RWPE1 (cell line): Measurements from ENCODE around the gene C5.
A peak's percentile ranks its signal among the peaks of the same experiment; 100 is the strongest.

Source experiments
- CTCF ChIA-PET: fragments of 350-600 bp; sonication (Branson Sonifier 250); formaldehyde crosslinking; extraction: SDS; loops from one replicate; lab custom pipeline; 2021; lab: Yijun Ruan, JAX
- POLR2A ChIA-PET: fragments of 400-600 bp; formaldehyde crosslinking; extraction: SDS; loops from one replicate; lab custom pipeline; 2020; ENCODE audit warnings: antibody characterized with exemption; ENCODE audit not compliant: low non-redundant PET; lab: Yijun Ruan, JAX
- DNase-seq: peaks from one replicate; pipeline ENCODE4 v3.0.0; 2012; ENCODE audit warnings: low spot score
- H3K27ac ChIP-seq: fragments of 450-650 bp; 2 replicates; pipeline ENCODE4 v1.5.1; 2017
- CTCF ChIP-seq: fragments of 450-650 bp; conservative IDR thresholded peaks from 2 replicates; pipeline ENCODE4 v1.5.1; 2017; ENCODE audit warnings: low read depth, mild to moderate bottlenecking

The C5 gene

GRCh38 chr9:121082075-121082474, 32.0 kb upstream of the C5 start:
- CTCF ChIA-PET, result interaction anchor here (0.5 to 0.8 kb wide), 2 partner anchors 367 to 390 kb away, joined by 3 read pairs; no protein-coding TSS in a partner anchor
- no peak overlapping the region for H3K27ac ChIP-seq
- POLR2A ChIA-PET, result no interaction called here
- TF ChIP-seq CTCF, result no peak
- DNase-seq, result no peak

- no peak for DNase-seq
- POLR2A ChIA-PET, result no interaction called here
- TF ChIP-seq CTCF, result no peak
- H3K27ac ChIP-seq, result peak overlapping the region; percentile 98
- CTCF ChIA-PET, result interaction anchor here (0.6 to 1.2 kb wide), 4 partner anchors 15 to 464 kb away, joined by 3 to 6 read pairs (median 4); no protein-coding TSS in a partner anchor
Measured at GRCh38 chr9:121075251-121076036, 25.4 kb upstream of the C5 start.

GRCh38 chr9:121074370-121075250, 24.5 kb upstream of the C5 start, which contains the start of gene CNTRL:
CNTRL (plus strand) TSS chr9:121074955; CDS start chr9:121088327, 13,372 bp downstream.
- ChIA-PET POLR2A (interaction anchor here (0.7 kb wide), 1 partner anchor 54 kb away, joined by 3 read pairs; no protein-coding TSS in a partner anchor), CTCF (interaction anchor here (0.6 to 1.0 kb wide), 2 partner anchors 49 to 93 kb away, joined by 3 to 4 read pairs; no protein-coding TSS in a partner anchor)
- DNase-seq, result peak; percentile 95
- no peak for TF ChIP-seq CTCF
- peak within 1 kb of the TSS; percentile 98 for H3K27ac ChIP-seq

- TF ChIP-seq CTCF, result no peak
- POLR2A ChIA-PET, result no interaction called here
- peak overlapping the region; percentile 98 for H3K27ac ChIP-seq
- DNase-seq, result peak; percentile 36
- CTCF ChIA-PET, result interaction anchor here (0.6 to 1.1 kb wide), 2 partner anchors 92 to 112 kb away, joined by 3 read pairs; no protein-coding TSS in a partner anchor
Measured at GRCh38 chr9:121073038-121073437, 23.0 kb upstream of the C5 start.

- ChIA-PET POLR2A (no interaction called here), CTCF (interaction anchor here (0.6 to 2.0 kb wide), 5 partner anchors 12 to 324 kb away, joined by 3 to 9 read pairs (median 4); no protein-coding TSS in a partner anchor)
- DNase-seq, result peak; percentile 49
- H3K27ac ChIP-seq, result peak overlapping the region; percentile 77
- peak; percentile 75 for TF ChIP-seq CTCF
Measured at GRCh38 chr9:121071756-121072421, 21.8 kb upstream of the C5 start.
